Measurements from ENCODE around the gene PLAC8.
A peak's percentile ranks its signal among the peaks of the same experiment; 100 is the strongest.

The PLAC8 gene

GRCh38 chr4:83114576-83114975, at the start of gene PLAC8:
Gene PLAC8 (minus strand): TSS chr4:83114729. CDS start chr4:83107921, 6,808 bp downstream.
- DNase-seq, result peak; percentile 27

- no peak for DNase-seq
Observed at GRCh38 chr4:83153417-83153816, 38.9 kb upstream of the PLAC8 start.

GRCh38 chr4:83152746-83153145, 38.2 kb upstream of the PLAC8 start:
- no peak for DNase-seq

GRCh38 chr4:83151651-83152050, 37.1 kb upstream of the PLAC8 start:
- DNase-seq, result no peak

- no peak for DNase-seq
Observed at GRCh38 chr4:83150653-83151330, 36.3 kb upstream of the PLAC8 start.

- no peak for DNase-seq
Observed at GRCh38 chr4:83149865-83150652, 35.5 kb upstream of the PLAC8 start.

- no peak for DNase-seq
Observed at GRCh38 chr4:83146841-83147240, 32.3 kb upstream of the PLAC8 start.

- peak; percentile 25 for DNase-seq
Observed at GRCh38 chr4:83145776-83146175, 31.2 kb upstream of the PLAC8 start.

- no peak for DNase-seq
Observed at GRCh38 chr4:83139514-83140156, 25.1 kb upstream of the PLAC8 start.

- no peak for DNase-seq
Observed at GRCh38 chr4:83138946-83139345, 24.4 kb upstream of the PLAC8 start.

- DNase-seq, result no peak
Observed at GRCh38 chr4:83132065-83132464, 17.5 kb upstream of the PLAC8 start.

GRCh38 chr4:83129264-83129663, 14.7 kb upstream of the PLAC8 start:
- DNase-seq, result no peak

- DNase-seq, result no peak
Observed at GRCh38 chr4:83128240-83128929, 13.9 kb upstream of the PLAC8 start.

- peak; percentile 38 for DNase-seq
Observed at GRCh38 chr4:83125738-83126141, 11.2 kb upstream of the PLAC8 start.

GRCh38 chr4:83124111-83124780, 9.7 kb upstream of the PLAC8 start:
- no peak for DNase-seq

- DNase-seq, result no peak
Observed at GRCh38 chr4:83121246-83121645, 6.7 kb upstream of the PLAC8 start.

GRCh38 chr4:83118869-83119268, 4.3 kb upstream of the PLAC8 start:
- no peak for DNase-seq

- DNase-seq, result no peak
Observed at GRCh38 chr4:83115656-83116285, 1.2 kb upstream of the PLAC8 start.

GRCh38 chr4:83115000-83115399, 471 bp upstream of the PLAC8 start:
- DNase-seq, result no peak

- DNase-seq, result no peak
Observed at GRCh38 chr4:83113429-83113786, 1.1 kb downstream of the PLAC8 start.

- peak; percentile 36 for DNase-seq
Observed at GRCh38 chr4:83112678-83113428, 1.7 kb downstream of the PLAC8 start.

GRCh38 chr4:83112231-83112630, 2.3 kb downstream of the PLAC8 start:
- DNase-seq, result peak; percentile 16
